Measurements from ENCODE around the gene PPFIBP2.

DNA sequence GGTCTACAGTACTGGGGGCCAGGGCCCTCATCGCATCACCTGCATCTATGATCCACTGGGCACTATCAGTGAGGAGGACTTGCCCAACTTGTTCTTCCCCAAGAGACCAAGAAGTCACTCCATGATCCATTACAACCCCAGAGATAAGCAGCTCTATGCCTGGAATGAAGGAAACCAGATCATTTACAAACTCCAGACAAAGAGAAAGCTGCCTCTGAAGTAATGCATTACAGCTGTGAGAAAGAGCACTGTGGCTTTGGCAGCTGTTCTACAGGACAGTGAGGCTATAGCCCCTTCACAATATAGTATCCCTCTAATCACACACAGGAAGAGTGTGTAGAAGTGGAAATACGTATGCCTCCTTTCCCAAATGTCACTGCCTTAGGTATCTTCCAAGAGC is 3.8 kb upstream of the PPFIBP2 start:
- TF ChIP-seq CTCF (IDR thresholded peaks at IDR 0.05 in 8 of 11, conservative IDR thresholded peaks at IDR 0.05 in 3 of 11): no peak
- TF ChIP-seq POLR2A (IDR thresholded peaks at IDR 0.05): no peak
- TF ChIP-seq POLR2AphosphoS5 (IDR thresholded peaks at IDR 0.05): no peak
